H1 (cell line): ENCODE data around the gene PTEN. TPM values are rescaled to one million over a fixed set of nuclear protein-coding genes. Genes with fewer than 3 reads are reported as not detected.

Source experiments
- CTCF ChIA-PET: fragments of 300-600 bp; sonication (Branson Sonifier 250); formaldehyde crosslinking; loops from one replicate; lab custom pipeline; 2021; ENCODE audit not compliant: partially characterized antibody; lab: Charles Lee
- POLR2A ChIA-PET: fragments of 300-600 bp; sonication (Branson Sonifier 250); formaldehyde crosslinking; loops from one replicate; lab custom pipeline; 2021; ENCODE audit warnings: inconsistent platforms; ENCODE audit not compliant: partially characterized antibody; lab: Charles Lee
- DNase-seq, 2 experiments: peaks; one replicate each; pipeline versions ENCODE4 v3.0.0 to v3.0.0-alpha.2; 2010 to 2022; ENCODE audit warnings: low spot score in 2 of 2, low read depth in 1 of 2, mixed read lengths in 1 of 2
- FAIRE-seq: peaks from 2 replicates; lab custom pipeline; 2011; peaks lifted over from hg19 to GRCh38; lab: Jason Lieb, UNC
- H2AFZ ChIP-seq: 2 replicates; pipeline ENCODE4 v1.8.1; 2012; ENCODE audit warnings: low read length, inconsistent platforms
- H2AK5ac ChIP-seq: 2 replicates; pipeline ENCODE4 v1.6.1; 2013; ENCODE audit warnings: low read depth, low read length
- H2BK120ac ChIP-seq: replicated peaks from 2 replicates; pipeline ENCODE3; 2013; ENCODE audit warnings: low read depth, low read length, inconsistent platforms
- H2BK12ac ChIP-seq: 2 replicates; pipeline ENCODE4 v1.6.1; 2013; ENCODE audit warnings: low read depth, low read length
- H2BK15ac ChIP-seq: 2 replicates; pipeline ENCODE4 v1.6.1; 2013; ENCODE audit warnings: low read length
- H2BK20ac ChIP-seq: 2 replicates; pipeline ENCODE4 v1.6.1; 2013; ENCODE audit warnings: low read length
- H2BK5ac ChIP-seq: 2 replicates; pipeline ENCODE4 v1.6.1; 2013; ENCODE audit warnings: low read depth, low read length
- H3K14ac ChIP-seq: 2 replicates; pipeline ENCODE4 v1.6.1; 2013; ENCODE audit warnings: inconsistent platforms; ENCODE audit not compliant: insufficient read length
- H3K18ac ChIP-seq: 2 replicates; pipeline ENCODE4 v1.6.1; 2013; ENCODE audit warnings: low read length; ENCODE audit errors: extremely low read depth
- H3K23ac ChIP-seq: 2 replicates; pipeline ENCODE4 v1.6.1; 2013; ENCODE audit warnings: inconsistent platforms; ENCODE audit not compliant: insufficient read length
- H3K23me2 ChIP-seq: 2 replicates; pipeline ENCODE4 v1.6.1; 2013; ENCODE audit warnings: low read depth, low read length
- H3K27ac ChIP-seq: 2 replicates; pipeline ENCODE4 v1.6.1; 2011; ENCODE audit warnings: low read depth, low read length, inconsistent platforms
- H3K27me3 ChIP-seq, 4 experiments: replicated peaks in 1 of 4; 1 replicate in 1 of 4; 2 replicates in 3 of 4; pipeline versions ENCODE4 v1.6.1 to v1.8.1; 2011 to 2013; ENCODE audit warnings: low read length in 3 of 4, mild to moderate bottlenecking in 3 of 4, inconsistent platforms in 2 of 4, mixed read lengths in 2 of 4, moderate library complexity in 1 of 4; ENCODE audit not compliant: control insufficient read depth in 3 of 4, insufficient read depth in 3 of 4; ENCODE audit errors: extremely low read depth in 1 of 4
- H3K36me3 ChIP-seq, 4 experiments: 2 replicates each; pipeline versions ENCODE4 v1.6.1 to v1.8.1; 2011 to 2013; ENCODE audit warnings: mild to moderate bottlenecking in 4 of 4, low read length in 3 of 4, moderate library complexity in 2 of 4, control low read depth in 1 of 4, inconsistent platforms in 1 of 4; ENCODE audit not compliant: insufficient read depth in 4 of 4, control insufficient read depth in 2 of 4
- H3K4ac ChIP-seq: replicated peaks from 2 replicates; pipeline ENCODE3; 2013; ENCODE audit warnings: low read length, low read depth, mixed read lengths, inconsistent platforms; ENCODE audit not compliant: insufficient read length
- H3K4me1 ChIP-seq, 4 experiments: replicated peaks in 1 of 4; 1 replicate in 1 of 4; 2 replicates in 3 of 4; pipeline versions ENCODE4 v1.6.1 to v1.8.1; 2011 to 2013; ENCODE audit warnings: low read length in 3 of 4, inconsistent platforms in 2 of 4, mixed read lengths in 1 of 4; ENCODE audit not compliant: insufficient read depth in 4 of 4, control insufficient read depth in 3 of 4
- H3K4me2 ChIP-seq, 2 experiments: 2 replicates each; pipeline versions ENCODE4 v1.6.1 to v1.8.1; 2011 to 2013; ENCODE audit warnings: low read depth in 2 of 2, low read length in 2 of 2, control low read depth in 1 of 2, inconsistent platforms in 1 of 2, mild to moderate bottlenecking in 1 of 2; ENCODE audit not compliant: insufficient read depth in 1 of 2
- H3K4me3 ChIP-seq, 4 experiments: fragments of 200-600, 300-600 bp in 1 of 4; sonication (generic), shearing (Covaris generic), sonication (Bioruptor Twin) in 1 of 4; 2 replicates each; pipeline versions ENCODE4 v1.5.1 to v1.8.1; 2011 to 2016; ENCODE audit warnings: low read length in 4 of 4, low read depth in 3 of 4, control low read depth in 2 of 4, inconsistent platforms in 2 of 4, mild to moderate bottlenecking in 2 of 4, mixed read lengths in 1 of 4, moderate library complexity in 1 of 4; ENCODE audit not compliant: insufficient read depth in 2 of 4; ENCODE audit errors: extremely low read depth in 1 of 4
- H3K56ac ChIP-seq: replicated peaks from 2 replicates; pipeline ENCODE3; 2013; ENCODE audit warnings: low read depth, mild to moderate bottlenecking, mixed read lengths, low read length, inconsistent platforms; ENCODE audit not compliant: insufficient read length
- H3K79me1 ChIP-seq: 2 replicates; pipeline ENCODE4 v1.6.1; 2013; ENCODE audit warnings: low read depth, low read length, control low read depth
- H3K79me2 ChIP-seq, 2 experiments: 2 replicates each; pipeline versions ENCODE4 v1.6.1 to v1.8.1; 2012 to 2013; ENCODE audit warnings: low read length in 2 of 2, mild to moderate bottlenecking in 2 of 2, inconsistent platforms in 1 of 2; ENCODE audit not compliant: insufficient read depth in 2 of 2, control insufficient read depth in 1 of 2
- H3K9ac ChIP-seq, 4 experiments: replicated peaks in 1 of 4; 1 replicate in 1 of 4; 2 replicates in 3 of 4; pipeline versions ENCODE4 v1.6.1 to v1.8.1; 2011 to 2013; ENCODE audit warnings: low read depth in 3 of 4, low read length in 3 of 4, control low read depth in 2 of 4, mild to moderate bottlenecking in 2 of 4, moderate library complexity in 2 of 4, inconsistent platforms in 1 of 4; ENCODE audit errors: extremely low read depth in 1 of 4
- H3K9me3 ChIP-seq, 2 experiments: 2 replicates each; pipeline versions ENCODE4 v1.6.1 to v1.8.1; 2012 to 2013; ENCODE audit warnings: mild to moderate bottlenecking in 2 of 2, moderate library complexity in 2 of 2, control low read depth in 1 of 2, inconsistent platforms in 1 of 2, low read depth in 1 of 2, low read length in 1 of 2, mixed read lengths in 1 of 2; ENCODE audit not compliant: insufficient read depth in 2 of 2
- H4K20me1 ChIP-seq, 2 experiments: replicated peaks in 1 of 2; 2 replicates each; pipeline versions ENCODE3 to v1.8.1; 2011 to 2013; ENCODE audit warnings: inconsistent platforms in 2 of 2, low read length in 2 of 2, mild to moderate bottlenecking in 1 of 2; ENCODE audit not compliant: insufficient read depth in 2 of 2, control insufficient read depth in 1 of 2
- H4K5ac ChIP-seq: 2 replicates; pipeline ENCODE4 v1.6.1; 2013; ENCODE audit warnings: low read length, low read depth, mixed read lengths, inconsistent platforms; ENCODE audit not compliant: insufficient read length
- H4K8ac ChIP-seq: 2 replicates; pipeline ENCODE4 v1.8.0; 2013; ENCODE audit warnings: mild to moderate bottlenecking, moderate library complexity, low read length, inconsistent platforms; ENCODE audit not compliant: insufficient read depth; ENCODE audit errors: extremely low read depth
- H4K91ac ChIP-seq: replicated peaks from 2 replicates; pipeline ENCODE3; 2013; ENCODE audit warnings: low read length, mixed read lengths, inconsistent platforms; ENCODE audit not compliant: insufficient read length
- BACH1 ChIP-seq: IDR thresholded peaks from 2 replicates; pipeline ENCODE4 v1.6.1; 2012; ENCODE audit warnings: low read length, improper control_type of control experiment
- CREB1 ChIP-seq: IDR thresholded peaks from 2 replicates; pipeline ENCODE4 v1.6.1; 2012; ENCODE audit warnings: inconsistent platforms
- HDAC6 ChIP-seq: IDR thresholded peaks from one replicate; pipeline ENCODE4 v1.7.1; 2012; ENCODE audit warnings: low read depth, mild to moderate bottlenecking, inconsistent platforms, low read length, moderate library complexity
- MAFK ChIP-seq: IDR thresholded peaks from 2 replicates; pipeline ENCODE4 v1.6.1; 2012; ENCODE audit warnings: low read depth, mild to moderate bottlenecking, improper control_type of control experiment, low read length
- PHF8 ChIP-seq: fragments of 200-600 bp; sonication (generic); conservative IDR thresholded peaks from 2 replicates; pipeline ENCODE4 v1.7.1; 2012; ENCODE audit warnings: low read depth, mild to moderate bottlenecking, inconsistent platforms, low read length, moderate library complexity
- SP1 ChIP-seq: IDR thresholded peaks from 2 replicates; pipeline ENCODE4 v1.6.1; 2011; ENCODE audit warnings: low read depth, low read length
- SUZ12 ChIP-seq: fragments of 200-600 bp; sonication (generic); IDR thresholded peaks from 2 replicates; pipeline ENCODE4 v1.6.1; 2012; ENCODE audit warnings: mild to moderate bottlenecking, inconsistent platforms, low read length, moderate library complexity, mixed read lengths
- WGBS, 2 experiments: shearing (Covaris generic) in 1 of 2; methylation state at CpG; one replicate each; pipeline versions ENCODE4 v1.1.6 to v1.1.7; 2013 to 2015; ENCODE audit warnings: low lambda C conversion rate in 2 of 2, mixed read lengths in 2 of 2, inconsistent platforms in 1 of 2, low coverage in 1 of 2, missing lambda C conversion rate in 1 of 2; ENCODE audit not compliant: insufficient replicate concordance in 2 of 2, insufficient coverage in 1 of 2, insufficient read length in 1 of 2; ENCODE audit errors: extremely low coverage in 1 of 2, missing lambda C conversion rate in 1 of 2; 5-methylcytosine and 5-hydroxymethylcytosine counted together
- polyA plus RNA-seq, 7 experiments: library from polyadenylated mRNA; depleted of rRNA in 3 of 7; stranded (reverse) in 5 of 7; unstranded in 2 of 7; fragments of >200 nt in 5 of 7; fragments of 200-250 nt in 2 of 7; gene quantifications; 1 replicate in 5 of 7; 2 replicates in 1 of 7; 4 replicates in 1 of 7; pipeline versions ENCODE4 v1.2.1 to v1.2.3, GENCODE V29; 2011 to 2013; ENCODE audit warnings: missing spikeins in 2 of 7, mixed read lengths in 2 of 7
- total RNA-seq: library from RNA; stranded (reverse); fragmentation: NEBNext Ultra II Directional; extraction: Animal tissue kit (Norgen Biotek cat#: 25700); gene quantifications from 2 replicates; pipeline ENCODE4 v1.2.1, GENCODE V29; 2021

Gene PTEN
- total and polyA plus RNA-seq, 2 of the 8 experiments (the other 6 are each of a cell fraction or from before 2014, with no cell fraction given) = 6.3 to 48.7 TPM

DNA sequence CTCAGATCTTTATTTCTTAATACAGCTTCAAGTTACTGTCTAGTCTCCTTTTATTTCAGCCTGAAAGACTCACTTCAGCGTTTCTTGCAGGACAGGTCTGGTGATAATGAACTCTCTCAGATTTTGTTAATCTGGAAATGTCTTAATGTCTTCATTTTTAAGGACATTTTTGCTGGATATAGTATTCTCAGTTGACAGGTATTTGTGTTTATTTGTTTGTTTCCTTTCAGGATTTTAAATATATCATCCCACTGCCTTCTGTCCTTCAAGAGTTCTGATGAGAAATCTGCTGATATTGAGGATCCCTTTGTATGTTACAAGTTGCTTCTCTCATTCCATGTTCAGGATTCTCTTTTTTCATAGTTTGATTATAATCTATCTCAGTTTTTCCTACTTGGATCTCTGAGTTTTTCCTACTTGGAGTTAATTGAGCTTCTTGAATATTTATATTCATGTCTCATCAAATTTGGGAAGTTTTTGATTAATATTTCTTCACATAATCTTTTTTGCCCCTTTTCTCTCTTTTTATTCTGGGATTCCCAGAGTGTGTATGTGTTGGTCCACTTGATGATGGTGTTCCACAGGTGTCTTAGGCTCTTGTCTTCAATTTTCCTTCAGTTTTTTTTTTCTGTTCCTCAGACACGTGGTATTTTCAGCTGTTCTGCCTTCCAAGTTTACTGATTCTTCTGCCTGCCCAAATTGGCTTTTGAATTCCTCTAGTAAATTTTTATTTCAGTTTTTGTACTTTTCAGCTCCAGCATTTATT, 49.9 kb downstream of the PTEN start:
- Histone ChIP-seq H4K5ac (no peak overlapping the region), H2AFZ (no peak overlapping the region), H4K91ac (no peak overlapping the region), H3K79me1 (no peaks in the 10 kb centered on the region; the same call in 1 of the 2 replicates), H2BK5ac (no peak overlapping the region), H3K23me2 (no peaks in the 10 kb centered on the region), H2BK12ac (no peak overlapping the region), H3K23ac (no peak overlapping the region), H3K18ac (no peak overlapping the region), H3K27ac (no peak overlapping the region), H3K56ac (no peak overlapping the region), H2AK5ac (no peak overlapping the region), H2BK120ac (no peak overlapping the region), H3K4me1 (peaks cover 0 to 5% (median 0%) of the 10 kb centered on the region in 4 experiments; a peak in 3 of 7 replicates), H3K14ac (no peak overlapping the region), H3K9ac (no peak overlapping the region), H3K79me2 (peaks cover 3 to 93% of the 10 kb centered on the region in 2 experiments; a peak in 3 of 4 replicates), H2BK15ac (no peak overlapping the region), H4K8ac (no peak overlapping the region), H3K4me2 (no peak overlapping the region), H3K4ac (no peak overlapping the region), H2BK20ac (no peak overlapping the region), H4K20me1 (peaks cover 2 to 4% of the 10 kb centered on the region in 2 experiments), H3K9me3 (no peaks in the 10 kb centered on the region), H3K27me3 (no peaks in the 10 kb centered on the region), H3K36me3 (no peaks in the 10 kb centered on the region; a peak in 1 of 8 replicates), H3K4me3 (no peak overlapping the region)
- FAIRE-seq = no peak
- DNase-seq = no peak
- no peak for TF ChIP-seq MAFK
- no peak for TF ChIP-seq PHF8
- no peak for TF ChIP-seq BACH1
- TF ChIP-seq HDAC6 = no peak
- no peak for TF ChIP-seq SUZ12
- TF ChIP-seq CREB1 = no peak
- no peak for TF ChIP-seq SP1
- CTCF ChIA-PET = no interaction called here
- POLR2A ChIA-PET = interaction anchor here (0.7 kb wide), 1 partner anchor 378 kb away, joined by 3 read pairs; no protein-coding TSS in a partner anchor
- WGBS, 2 experiments = 98% methylated on average over 2 of the region's 2 CpGs; no CpG with 5 or more reads in 1 of the 2 experiments
